GM12878 (cell line): Measurements from ENCODE around the gene MDM1. TPM values are rescaled to one million over a fixed set of nuclear protein-coding genes. Genes with fewer than 3 reads are reported as not detected.

Experiments used
- ATAC-seq: fragments of 200-7000 bp; cut with Tn5 transposase; 3 replicates; pipeline ENCODE4 v1.9.1; 2020; ENCODE audit warnings: mild to moderate bottlenecking, moderate library complexity
- BruUV-seq: library from RNA; stranded (reverse); fragments of 400-500 nt; replicated peaks from 2 replicates; lab custom pipeline; 2021; lab: Mats Ljungman, UMichigan
- CTCF ChIA-PET: fragments of 300-600 bp; sonication (Branson Sonifier 250); formaldehyde crosslinking; extraction: SDS; loops from one replicate; lab custom pipeline; 2021; ENCODE audit warnings: inconsistent platforms; lab: Yijun Ruan, JAX
- POLR2A ChIA-PET: fragments of 350-600 bp; formaldehyde crosslinking; extraction: SDS; loops from one replicate; lab custom pipeline; 2021; ENCODE audit warnings: inconsistent platforms; lab: Charles Lee
- RAD21 ChIA-PET: fragments of 300-600 bp; sonication (Branson Sonifier 250); formaldehyde crosslinking; loops from one replicate; lab custom pipeline; 2023; ENCODE audit warnings: antibody characterized with exemption; ENCODE audit not compliant: unreplicated experiment; lab: Charles Lee
- SMC1A ChIA-PET: fragments of 300-600 bp; sonication (Branson Sonifier 250); formaldehyde crosslinking; loops from one replicate; lab custom pipeline; 2023; ENCODE audit not compliant: unreplicated experiment, uncharacterized antibody; lab: Charles Lee
- DNase-seq: peaks from one replicate; pipeline ENCODE4 v3.0.0-alpha.2; 2011; ENCODE audit warnings: low read depth, low spot score
- FAIRE-seq: peaks from 3 replicates; lab custom pipeline; 2011; peaks lifted over from hg19 to GRCh38; lab: Jason Lieb, UNC
- H2AFZ ChIP-seq: 2 replicates; pipeline ENCODE4 v1.6.0; 2011; ENCODE audit warnings: low read depth, low read length, control low read depth; ENCODE audit not compliant: control insufficient read depth
- H3K27ac ChIP-seq: 2 replicates; pipeline ENCODE4 v1.5.1; 2011; ENCODE audit warnings: control low read depth; ENCODE audit not compliant: control insufficient read depth, insufficient read depth
- H3K27me3 ChIP-seq, 2 experiments: replicated peaks in 1 of 2; 2 replicates each; pipeline versions ENCODE4 v1.6.0 to v1.6.1; 2011; ENCODE audit warnings: low read length in 1 of 2; ENCODE audit not compliant: control insufficient read depth in 2 of 2, insufficient read depth in 2 of 2
- H3K36me3 ChIP-seq, 2 experiments: 2 replicates each; pipeline ENCODE4 v1.5.1; 2011; ENCODE audit warnings: low read length in 1 of 2; ENCODE audit not compliant: control insufficient read depth in 2 of 2, insufficient read depth in 2 of 2
- H3K4me1 ChIP-seq: 2 replicates; pipeline ENCODE4 v1.6.1; 2011; ENCODE audit warnings: mild to moderate bottlenecking, low read length, moderate library complexity, mixed read lengths; ENCODE audit not compliant: control insufficient read depth, insufficient read depth
- H3K4me2 ChIP-seq: 2 replicates; pipeline ENCODE4 v1.6.0; 2011; ENCODE audit warnings: control low read depth; ENCODE audit not compliant: control insufficient read depth, insufficient read depth
- H3K4me3 ChIP-seq: fragments of 200-600 bp; sonication (generic); 2 replicates; pipeline ENCODE4 v1.5.1; 2016
- H3K79me2 ChIP-seq: 2 replicates; pipeline ENCODE4 v1.6.0; 2011; ENCODE audit warnings: low read length; ENCODE audit not compliant: control insufficient read depth, insufficient read depth
- H3K9ac ChIP-seq: 2 replicates; pipeline ENCODE4 v1.8.0; 2011; ENCODE audit warnings: low read length, control low read depth, mixed read lengths; ENCODE audit not compliant: control insufficient read depth, insufficient read depth
- H3K9me3 ChIP-seq: replicated peaks from 3 replicates; pipeline ENCODE4 v1.5.1; 2011; ENCODE audit warnings: mild to moderate bottlenecking, low read length; ENCODE audit not compliant: control insufficient read depth, insufficient read depth
- H4K20me1 ChIP-seq: 2 replicates; pipeline ENCODE4 v1.6.0; 2011; ENCODE audit not compliant: control insufficient read depth, insufficient read depth
- CBX5 ChIP-seq: sonication (generic); IDR thresholded peaks from 2 replicates; pipeline ENCODE4 v1.6.1; 2016; ENCODE audit warnings: low read depth, moderate library complexity, mild to moderate bottlenecking, inconsistent platforms
- CREM ChIP-seq: IDR thresholded peaks from 2 replicates; pipeline ENCODE4 v1.6.1; 2014; ENCODE audit warnings: antibody characterized with exemption, low read depth
- EED ChIP-seq: sonication (generic); IDR thresholded peaks from 2 replicates; pipeline ENCODE4 v1.6.1; 2016; ENCODE audit warnings: antibody characterized with exemption, low read depth
- JUNB ChIP-seq: IDR thresholded peaks from 2 replicates; pipeline ENCODE4 v1.6.1; 2016; ENCODE audit warnings: antibody characterized with exemption, mild to moderate bottlenecking
- NFIC ChIP-seq: IDR thresholded peaks from 2 replicates; pipeline ENCODE4 v1.6.1; 2012; ENCODE audit warnings: low read depth, mild to moderate bottlenecking, inconsistent platforms, low read length, moderate library complexity
- PML ChIP-seq: IDR thresholded peaks from 2 replicates; pipeline ENCODE4 v1.6.1; 2012; ENCODE audit warnings: low read length, inconsistent platforms
- POLR2AphosphoS5 ChIP-seq: IDR thresholded peaks from 2 replicates; pipeline ENCODE4 v1.6.1; 2011; ENCODE audit warnings: mild to moderate bottlenecking, low read length, inconsistent platforms
- RUNX3 ChIP-seq: IDR thresholded peaks from 2 replicates; pipeline ENCODE4 v1.6.1; 2012; ENCODE audit warnings: low read length, inconsistent platforms
- SMARCA5 ChIP-seq: fragments of 450-650 bp; IDR thresholded peaks from 2 replicates; pipeline ENCODE4 v1.6.1; 2017; ENCODE audit warnings: mild to moderate bottlenecking
- SPI1 ChIP-seq: IDR thresholded peaks from 2 replicates; pipeline ENCODE4 v1.6.1; 2011; ENCODE audit warnings: low read depth, mild to moderate bottlenecking, low read length, moderate library complexity, borderline replicate concordance; ENCODE audit not compliant: insufficient read depth
- SREBF2 ChIP-seq: IDR thresholded peaks from 2 replicates; pipeline ENCODE4 v1.6.1; 2012; ENCODE audit warnings: mild to moderate bottlenecking, low read length
- ZSCAN29 ChIP-seq: fragments of 450-650 bp; IDR thresholded peaks from 2 replicates; pipeline ENCODE4 v1.6.1; 2017; ENCODE audit warnings: mild to moderate bottlenecking, moderate library complexity
- WGBS: methylation state at CpG from one replicate; pipeline ENCODE4 v1.1.6; 2016; ENCODE audit warnings: low lambda C conversion rate; ENCODE audit not compliant: insufficient replicate concordance, insufficient coverage; ENCODE audit errors: missing lambda C conversion rate; 5-methylcytosine and 5-hydroxymethylcytosine counted together
- in situ Hi-C: fragments of 300-500 bp; cut with MboI; formaldehyde crosslinking; loops from 9 replicates; pipeline ENCODE4 v1.14.3; 2018; ENCODE audit warnings: mixed read lengths
- intact Hi-C: fragments of 100-400 bp; cut with micrococcal nuclease; formaldehyde crosslinking; loops from one replicate; pipeline ENCODE4 v1.14.2; 2022; ENCODE audit not compliant: unreplicated experiment
- polyA plus RNA-seq, 11 experiments: library from polyadenylated mRNA; depleted of rRNA in 4 of 11; unstranded in 6 of 11; stranded (reverse) in 5 of 11; fragments of >200 nt; fragmentation: Nextera tagmentation in 4 of 11; fragmentation: Illumina TruSeq in 1 of 11; extraction: Ambion mirVana in 4 of 11; extraction: Trizol in 1 of 11; gene quantifications; 1 replicate in 1 of 11; 2 replicates in 10 of 11; pipeline versions ENCODE4 v1.2.1 to v1.2.3, GENCODE V29; 2011 to 2016; ENCODE audit warnings: inconsistent platforms in 2 of 11, missing spikeins in 2 of 11, low read depth in 1 of 11
- total RNA-seq, 4 experiments: library from RNA; depleted of rRNA in 3 of 4; stranded (reverse); fragments of >200 nt in 3 of 4; fragmentation: Illumina TruSeq in 1 of 4; extraction: Trizol in 1 of 4; gene quantifications; 2 replicates each; pipeline versions ENCODE4 v1.2.1 to v1.2.3, GENCODE V29; 2013 to 2021
- TF ChIP-seq, protein P1 (sequence below): fragments of 450-650 bp; IDR thresholded peaks from 2 replicates; pipeline ENCODE4 v1.6.1; 2017; ENCODE audit warnings: borderline replicate concordance
- TF ChIP-seq, protein P2 (sequence below): fragments of 450-650 bp; IDR thresholded peaks from 2 replicates; pipeline ENCODE4 v1.6.1; 2017; ENCODE audit warnings: mild to moderate bottlenecking

Gene MDM1
- total and polyA plus RNA-seq, 10 of the 15 experiments (the other 5 are each of a cell fraction or from before 2014, with no cell fraction given): 10.1 to 25.3 (median 16.5) TPM

GRCh38 chr12:68260153-68260552, 72.0 kb downstream of the MDM1 start:
- Histone ChIP-seq H3K4me3 (no peak overlapping the region), H2AFZ (no peak overlapping the region), H4K20me1 (no peaks in the 10 kb centered on the region), H3K9me3 (no peaks in the 10 kb centered on the region), H3K79me2 (no peaks in the 10 kb centered on the region), H3K4me1 (peaks cover 10% of the 10 kb centered on the region), H3K4me2 (no peak overlapping the region), H3K36me3 (no peaks in the 10 kb centered on the region), H3K9ac (no peak overlapping the region), H3K27ac (no peak overlapping the region), H3K27me3 (no peaks in the 10 kb centered on the region)
- no peak for TF ChIP-seq CBX5
- TF ChIP-seq PML: no peak
- no peak for TF ChIP-seq SREBF2
- TF ChIP-seq CREM: no peak
- TF ChIP-seq ZSCAN29: no peak
- TF ChIP-seq POLR2AphosphoS5: no peak
- no peak for TF ChIP-seq EED
- no peak for TF ChIP-seq NFIC
- ChIA-PET SMC1A (interaction anchor here (0.7 kb wide), 1 partner anchor 204 kb away, joined by 3 read pairs; no protein-coding TSS in a partner anchor), CTCF (no interaction called here), POLR2A (no interaction called here), RAD21 (no interaction called here)
- FAIRE-seq (no peak), DNase-seq (no peak), ATAC-seq (no peak)
- 63% methylated on average over 3 of the region's 3 CpGs for WGBS
- in situ Hi-C loops (no loop called here), intact Hi-C loops (no loop called here)
- no TSS peak for BruUV-seq

- TF ChIP-seq RUNX3: 0 out of 2 replicates have a peak, but pooled peaks have one; percentile 8
- TF ChIP-seq, protein P1, sequence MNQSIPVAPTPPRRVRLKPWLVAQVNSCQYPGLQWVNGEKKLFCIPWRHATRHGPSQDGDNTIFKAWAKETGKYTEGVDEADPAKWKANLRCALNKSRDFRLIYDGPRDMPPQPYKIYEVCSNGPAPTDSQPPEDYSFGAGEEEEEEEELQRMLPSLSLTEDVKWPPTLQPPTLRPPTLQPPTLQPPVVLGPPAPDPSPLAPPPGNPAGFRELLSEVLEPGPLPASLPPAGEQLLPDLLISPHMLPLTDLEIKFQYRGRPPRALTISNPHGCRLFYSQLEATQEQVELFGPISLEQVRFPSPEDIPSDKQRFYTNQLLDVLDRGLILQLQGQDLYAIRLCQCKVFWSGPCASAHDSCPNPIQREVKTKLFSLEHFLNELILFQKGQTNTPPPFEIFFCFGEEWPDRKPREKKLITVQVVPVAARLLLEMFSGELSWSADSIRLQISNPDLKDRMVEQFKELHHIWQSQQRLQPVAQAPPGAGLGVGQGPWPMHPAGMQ: no peak
- no peak for TF ChIP-seq SMARCA5
- TF ChIP-seq SPI1: 0 out of 2 replicates have a peak, but pooled peaks have one; percentile 31
- TF ChIP-seq JUNB: peak; percentile 28; the same call in 1 of the 2 replicates
- TF ChIP-seq, protein P2, sequence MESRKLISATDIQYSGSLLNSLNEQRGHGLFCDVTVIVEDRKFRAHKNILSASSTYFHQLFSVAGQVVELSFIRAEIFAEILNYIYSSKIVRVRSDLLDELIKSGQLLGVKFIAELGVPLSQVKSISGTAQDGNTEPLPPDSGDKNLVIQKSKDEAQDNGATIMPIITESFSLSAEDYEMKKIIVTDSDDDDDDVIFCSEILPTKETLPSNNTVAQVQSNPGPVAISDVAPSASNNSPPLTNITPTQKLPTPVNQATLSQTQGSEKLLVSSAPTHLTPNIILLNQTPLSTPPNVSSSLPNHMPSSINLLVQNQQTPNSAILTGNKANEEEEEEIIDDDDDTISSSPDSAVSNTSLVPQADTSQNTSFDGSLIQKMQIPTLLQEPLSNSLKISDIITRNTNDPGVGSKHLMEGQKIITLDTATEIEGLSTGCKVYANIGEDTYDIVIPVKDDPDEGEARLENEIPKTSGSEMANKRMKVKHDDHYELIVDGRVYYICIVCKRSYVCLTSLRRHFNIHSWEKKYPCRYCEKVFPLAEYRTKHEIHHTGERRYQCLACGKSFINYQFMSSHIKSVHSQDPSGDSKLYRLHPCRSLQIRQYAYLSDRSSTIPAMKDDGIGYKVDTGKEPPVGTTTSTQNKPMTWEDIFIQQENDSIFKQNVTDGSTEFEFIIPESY: no peak
- TF ChIP-seq, all 136 proteins: peak for 3
- no TSS peak for BruUV-seq
- ChIA-PET RAD21 (interaction anchor here (0.8 kb wide), 1 partner anchor 19 kb away, joined by 3 read pairs; no protein-coding TSS in a partner anchor), CTCF (interaction anchor here (1.0 kb wide), 1 partner anchor 36 kb away, joined by 5 read pairs; no protein-coding TSS in a partner anchor), POLR2A (no interaction called here), SMC1A (interaction anchor here (0.7 to 2.5 kb wide), 5 partner anchors 10 to 204 kb away, joined by 3 to 11 read pairs (median 3); no protein-coding TSS in a partner anchor)
- no peak overlapping the region for H3K4me3 ChIP-seq
- FAIRE-seq (no peak), ATAC-seq (peak; percentile 63), DNase-seq (peak; percentile 24)
- H3K4me2 ChIP-seq: no peak overlapping the region
- no peaks in the 10 kb centered on the region for H3K79me2 ChIP-seq
- no peak overlapping the region for H3K27ac ChIP-seq
- no peaks in the 10 kb centered on the region for H3K27me3 ChIP-seq
- WGBS: 36% methylated on average over 3 of the region's 3 CpGs
- intact Hi-C loops: no loop called here
- in situ Hi-C loops: no loop called here
- peaks cover 10% of the 10 kb centered on the region for H3K4me1 ChIP-seq
- H3K36me3 ChIP-seq: no peaks in the 10 kb centered on the region
- no peak overlapping the region for H3K9ac ChIP-seq
- H3K9me3 ChIP-seq: no peaks in the 10 kb centered on the region
- no peak overlapping the region for H2AFZ ChIP-seq
- H4K20me1 ChIP-seq: no peaks in the 10 kb centered on the region
Measured at GRCh38 chr12:68259318-68259940, 72.7 kb downstream of the MDM1 start.
